Glutamatergic neuron (in vitro differentiated cells): Measurements from ENCODE around the gene NSFL1C. TPM values are rescaled to one million over a fixed set of nuclear protein-coding genes. Genes with fewer than 3 reads are reported as not detected.

Experiments
- DNase-seq: peaks from one replicate; pipeline ENCODE4 v3.0.0; 2022
- H3K27ac Mint-ChIP-seq: one replicate; pipeline ENCODE4 v1.8.0; 2020; ENCODE audit warnings: mild to moderate bottlenecking, mixed read lengths, inconsistent platforms; ENCODE audit not compliant: unreplicated experiment
- H3K27me3 Mint-ChIP-seq: one replicate; pipeline ENCODE4 v1.8.0; 2020; ENCODE audit warnings: mild to moderate bottlenecking, moderate library complexity, mixed read lengths, inconsistent platforms; ENCODE audit not compliant: unreplicated experiment
- H3K36me3 Mint-ChIP-seq: one replicate; pipeline ENCODE4 v1.8.0; 2020; ENCODE audit warnings: mild to moderate bottlenecking, mixed read lengths, inconsistent platforms; ENCODE audit not compliant: unreplicated experiment
- H3K4me1 Mint-ChIP-seq: one replicate; pipeline ENCODE4 v1.8.0; 2020; ENCODE audit warnings: mild to moderate bottlenecking, low read depth, mixed read lengths, inconsistent platforms; ENCODE audit not compliant: unreplicated experiment
- H3K4me3 Mint-ChIP-seq: one replicate; pipeline ENCODE4 v1.8.0; 2020; ENCODE audit warnings: mild to moderate bottlenecking, mixed read lengths, inconsistent platforms; ENCODE audit not compliant: unreplicated experiment
- H3K9me3 Mint-ChIP-seq: one replicate; pipeline ENCODE4 v1.8.0; 2020; ENCODE audit warnings: mild to moderate bottlenecking, moderate library complexity, mixed read lengths, inconsistent platforms; ENCODE audit not compliant: unreplicated experiment
- total RNA-seq: library from RNA; stranded (reverse); fragmentation: NEBNext Ultra II Directional; extraction: Animal tissue kit (Norgen Biotek cat#: 25700); gene quantifications from one replicate; pipeline ENCODE4 v1.2.1, GENCODE V29; 2021; ENCODE audit not compliant: unreplicated experiment
- TF ChIP-seq, protein P1 (sequence below): fragments of 200-600 bp; sonication (generic); IDR thresholded peaks from one replicate; pipeline ENCODE4 v1.5.0; 2021; ENCODE audit not compliant: partially characterized antibody, unreplicated experiment

Gene NSFL1C
- total RNA-seq, 1 donor from 2014 or later = 71.4 TPM

DNA sequence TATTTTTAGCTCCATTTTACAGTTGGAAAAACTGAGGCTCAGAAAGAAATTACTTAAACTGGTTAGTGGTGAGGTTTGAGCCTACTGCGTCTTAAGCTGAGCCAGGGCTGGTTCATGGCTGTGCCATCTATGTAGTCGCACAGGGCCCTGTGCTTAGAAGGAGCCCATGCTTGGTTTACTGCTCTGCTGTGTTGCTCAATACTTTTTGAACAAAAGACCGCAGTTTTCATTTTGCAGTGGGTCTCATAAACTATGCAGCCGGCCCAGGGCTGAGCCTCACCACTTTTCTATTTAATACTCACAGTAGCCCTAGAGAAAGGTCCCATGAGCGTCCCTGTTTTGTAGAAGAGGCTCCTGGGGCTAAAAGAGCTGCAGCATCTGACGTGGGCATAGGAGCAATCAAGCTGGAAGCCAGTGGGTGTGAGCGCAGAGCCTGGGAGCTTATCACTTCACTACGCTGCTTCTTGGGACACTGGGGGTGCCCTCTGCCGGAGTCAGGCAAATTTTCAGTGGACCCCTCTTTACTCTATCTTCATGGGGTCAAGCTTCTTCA, 24.1 kb upstream of the NSFL1C start:
- DNase-seq = no peak
- no peaks in the 10 kb centered on the region for H3K4me1 Mint-ChIP-seq
- no peaks in the 10 kb centered on the region for H3K36me3 Mint-ChIP-seq
- H3K4me3 Mint-ChIP-seq = no peak overlapping the region
- H3K9me3 Mint-ChIP-seq = no peaks in the 10 kb centered on the region
- H3K27me3 Mint-ChIP-seq = peaks cover 1% of the 10 kb centered on the region
- H3K27ac Mint-ChIP-seq = no peak overlapping the region
- TF ChIP-seq, protein P1, sequence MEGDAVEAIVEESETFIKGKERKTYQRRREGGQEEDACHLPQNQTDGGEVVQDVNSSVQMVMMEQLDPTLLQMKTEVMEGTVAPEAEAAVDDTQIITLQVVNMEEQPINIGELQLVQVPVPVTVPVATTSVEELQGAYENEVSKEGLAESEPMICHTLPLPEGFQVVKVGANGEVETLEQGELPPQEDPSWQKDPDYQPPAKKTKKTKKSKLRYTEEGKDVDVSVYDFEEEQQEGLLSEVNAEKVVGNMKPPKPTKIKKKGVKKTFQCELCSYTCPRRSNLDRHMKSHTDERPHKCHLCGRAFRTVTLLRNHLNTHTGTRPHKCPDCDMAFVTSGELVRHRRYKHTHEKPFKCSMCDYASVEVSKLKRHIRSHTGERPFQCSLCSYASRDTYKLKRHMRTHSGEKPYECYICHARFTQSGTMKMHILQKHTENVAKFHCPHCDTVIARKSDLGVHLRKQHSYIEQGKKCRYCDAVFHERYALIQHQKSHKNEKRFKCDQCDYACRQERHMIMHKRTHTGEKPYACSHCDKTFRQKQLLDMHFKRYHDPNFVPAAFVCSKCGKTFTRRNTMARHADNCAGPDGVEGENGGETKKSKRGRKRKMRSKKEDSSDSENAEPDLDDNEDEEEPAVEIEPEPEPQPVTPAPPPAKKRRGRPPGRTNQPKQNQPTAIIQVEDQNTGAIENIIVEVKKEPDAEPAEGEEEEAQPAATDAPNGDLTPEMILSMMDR = no peak

DNA sequence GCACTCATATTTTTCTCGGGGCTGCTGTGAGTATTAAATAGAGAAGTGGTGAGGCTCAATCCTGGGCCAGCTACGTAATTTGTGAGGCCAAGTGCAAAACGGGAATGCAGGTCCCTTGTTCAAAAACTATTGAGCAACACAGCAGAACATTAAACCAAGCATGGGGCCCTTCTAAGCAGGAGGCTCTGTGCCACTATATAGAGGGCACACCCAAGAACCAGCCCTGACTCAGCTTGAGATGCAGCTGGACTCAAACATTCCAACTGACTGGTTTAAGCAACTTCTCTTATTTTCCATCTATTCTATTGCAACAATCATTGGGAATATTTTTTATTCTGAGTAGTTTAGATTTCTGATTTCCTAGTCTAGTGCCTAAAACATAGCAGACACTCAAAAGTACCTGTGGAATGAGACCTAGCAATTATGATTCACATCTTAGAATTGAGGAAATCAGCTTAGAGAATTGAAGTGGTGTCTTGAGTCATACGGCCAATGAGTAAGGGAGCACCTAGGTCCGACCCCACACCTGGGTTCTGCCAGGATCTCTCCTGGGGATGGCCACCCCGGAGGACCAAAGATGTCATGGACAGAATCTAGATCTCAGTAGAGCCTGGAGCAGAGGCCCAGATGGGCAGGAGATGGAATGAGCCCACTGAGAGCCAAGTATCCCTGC, 23.3 kb upstream of the NSFL1C start:
- H3K4me3 Mint-ChIP-seq = no peak overlapping the region
- no peaks in the 10 kb centered on the region for H3K36me3 Mint-ChIP-seq
- H3K27ac Mint-ChIP-seq = no peak overlapping the region
- no peak for DNase-seq
- H3K27me3 Mint-ChIP-seq = peaks cover 1% of the 10 kb centered on the region
- no peaks in the 10 kb centered on the region for H3K9me3 Mint-ChIP-seq
- H3K4me1 Mint-ChIP-seq = no peaks in the 10 kb centered on the region
- TF ChIP-seq, protein P1 = no peak

DNA sequence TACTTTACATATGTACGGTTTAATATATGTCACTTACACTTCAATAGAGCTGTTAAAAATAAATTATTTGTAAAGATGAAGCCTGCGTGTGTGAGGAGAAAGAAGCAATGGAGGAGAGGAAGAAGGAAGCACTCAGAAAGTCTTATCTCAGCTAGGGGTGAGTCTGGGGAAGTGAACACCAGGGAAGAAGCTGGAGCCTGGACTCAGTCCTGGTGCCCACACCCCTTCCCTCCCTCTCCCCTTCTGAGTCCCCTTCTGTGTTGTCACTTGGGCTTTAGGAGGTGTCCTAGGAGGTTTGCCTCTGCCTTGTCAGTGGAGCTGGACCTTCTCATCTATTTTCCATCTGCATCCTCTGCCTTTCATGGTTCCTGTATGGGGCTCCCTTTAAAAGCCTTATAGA, 22.7 kb upstream of the NSFL1C start:
- H3K9me3 Mint-ChIP-seq = no peaks in the 10 kb centered on the region
- no peak overlapping the region for H3K4me3 Mint-ChIP-seq
- H3K36me3 Mint-ChIP-seq = no peaks in the 10 kb centered on the region
- peaks cover 1% of the 10 kb centered on the region for H3K27me3 Mint-ChIP-seq
- H3K27ac Mint-ChIP-seq = no peak overlapping the region
- TF ChIP-seq, protein P1 = no peak
- no peak for DNase-seq
- no peaks in the 10 kb centered on the region for H3K4me1 Mint-ChIP-seq

DNA sequence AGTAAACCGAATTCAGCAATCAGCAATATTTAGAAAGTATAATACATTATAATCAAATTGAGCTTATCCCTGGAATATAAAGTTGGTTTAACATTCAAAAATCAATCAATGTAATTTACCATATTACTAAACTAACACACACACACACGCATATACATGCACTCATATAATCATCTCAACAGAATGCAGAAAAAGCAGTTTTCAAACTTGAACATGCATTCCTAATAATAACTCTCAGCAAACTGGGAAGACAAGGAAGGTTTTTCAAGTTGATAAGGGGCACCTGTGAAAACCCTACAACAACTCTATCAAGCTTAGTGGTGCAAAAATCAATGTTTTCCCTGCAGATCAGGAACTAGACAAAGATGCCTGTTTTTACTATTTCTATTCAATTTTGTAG, 19.9 kb upstream of the NSFL1C start:
- no peaks in the 10 kb centered on the region for H3K4me1 Mint-ChIP-seq

More for the DNA sequence above, 19.9 kb upstream of the NSFL1C start:
- TF ChIP-seq, protein P1 = no peak
- Mint-ChIP-seq H3K36me3 (no peaks in the 10 kb centered on the region), H3K4me3 (no peak overlapping the region), H3K27me3 (no peaks in the 10 kb centered on the region), H3K9me3 (no peaks in the 10 kb centered on the region), H3K27ac (no peak overlapping the region)
- no peak for DNase-seq
